GM19397 (cell line): ENCODE data around the gene ANKRD17.
"Not testable (repeated sequence)": the region's sequence is repeated elsewhere in the genome, so short reads cannot be mapped to it uniquely, and the experiment has no call there.

Experiments
- ATAC-seq: cut with Tn5 transposase; IDR thresholded peaks from one replicate; pipeline ENCODE4 v1.9.1; 2021; ENCODE audit warnings: mild to moderate bottlenecking, moderate library complexity; ENCODE audit not compliant: unreplicated experiment

ANKRD17 gene

GRCh38 chr4:73203976-73204375 is 54.6 kb downstream of the ANKRD17 start:
- not testable (repeated sequence) for ATAC-seq

GRCh38 chr4:73197220-73197619 is 61.4 kb downstream of the ANKRD17 start:
- no peak for ATAC-seq

GRCh38 chr4:73194064-73194463 is 64.5 kb downstream of the ANKRD17 start:
- ATAC-seq, result no peak

GRCh38 chr4:73193659-73194058 is 64.9 kb downstream of the ANKRD17 start:
- ATAC-seq, result no peak

GRCh38 chr4:73193155-73193554 is 65.4 kb downstream of the ANKRD17 start:
- ATAC-seq, result no peak

GRCh38 chr4:73189274-73189810 is 69.3 kb downstream of the ANKRD17 start:
- ATAC-seq, result no peak

GRCh38 chr4:73187325-73187724 is 71.3 kb downstream of the ANKRD17 start:
- no peak for ATAC-seq

GRCh38 chr4:73185903-73186302 is 72.7 kb downstream of the ANKRD17 start:
- ATAC-seq, result no peak

GRCh38 chr4:73181231-73181630 is 77.4 kb downstream of the ANKRD17 start:
- ATAC-seq, result no peak

- no peak for ATAC-seq
Measured at GRCh38 chr4:73178389-73178788, 80.2 kb downstream of the ANKRD17 start.

- no peak for ATAC-seq
Measured at GRCh38 chr4:73172161-73172560, 86.4 kb downstream of the ANKRD17 start.

- no peak for ATAC-seq
Measured at GRCh38 chr4:73170518-73171198, 87.9 kb downstream of the ANKRD17 start.

- no peak for ATAC-seq
Measured at GRCh38 chr4:73166212-73166611, 92.4 kb downstream of the ANKRD17 start.

- ATAC-seq, result no peak
Measured at GRCh38 chr4:73161527-73162185, 96.9 kb downstream of the ANKRD17 start.

GRCh38 chr4:73156394-73156793 is 102.2 kb downstream of the ANKRD17 start:
- ATAC-seq, result no peak

GRCh38 chr4:73152893-73153292 is 105.7 kb downstream of the ANKRD17 start:
- ATAC-seq, result no peak

- ATAC-seq, result no peak
Measured at GRCh38 chr4:73142995-73143547, 115.5 kb downstream of the ANKRD17 start.

GRCh38 chr4:73139991-73140390 is 118.6 kb downstream of the ANKRD17 start:
- no peak for ATAC-seq

GRCh38 chr4:73139245-73139644 is 119.4 kb downstream of the ANKRD17 start:
- ATAC-seq, result no peak

- no peak for ATAC-seq
Measured at GRCh38 chr4:73137121-73137520, 121.5 kb downstream of the ANKRD17 start.

GRCh38 chr4:73133784-73134183 is 124.8 kb downstream of the ANKRD17 start:
- no peak for ATAC-seq

- ATAC-seq, result no peak
Measured at GRCh38 chr4:73131281-73131680, 127.3 kb downstream of the ANKRD17 start.
